H1 (cell line): Measurements from ENCODE around the gene STK11IP. TPM values are rescaled to one million over a fixed set of nuclear protein-coding genes. Genes with fewer than 3 reads are reported as not detected.

Experiments used
- CTCF ChIA-PET: fragments of 300-600 bp; sonication (Branson Sonifier 250); formaldehyde crosslinking; loops from one replicate; lab custom pipeline; 2021; ENCODE audit not compliant: partially characterized antibody; lab: Charles Lee
- POLR2A ChIA-PET: fragments of 300-600 bp; sonication (Branson Sonifier 250); formaldehyde crosslinking; loops from one replicate; lab custom pipeline; 2021; ENCODE audit warnings: inconsistent platforms; ENCODE audit not compliant: partially characterized antibody; lab: Charles Lee
- DNase-seq, 2 experiments: peaks; one replicate each; pipeline versions ENCODE4 v3.0.0 to v3.0.0-alpha.2; 2010 to 2022; ENCODE audit warnings: low spot score in 2 of 2, low read depth in 1 of 2, mixed read lengths in 1 of 2
- FAIRE-seq: peaks from 2 replicates; lab custom pipeline; 2011; peaks lifted over from hg19 to GRCh38; lab: Jason Lieb, UNC
- H2AFZ ChIP-seq: 2 replicates; pipeline ENCODE4 v1.8.1; 2012; ENCODE audit warnings: low read length, inconsistent platforms
- H2AK5ac ChIP-seq: 2 replicates; pipeline ENCODE4 v1.6.1; 2013; ENCODE audit warnings: low read depth, low read length
- H2BK120ac ChIP-seq: replicated peaks from 2 replicates; pipeline ENCODE3; 2013; ENCODE audit warnings: low read depth, low read length, inconsistent platforms
- H2BK12ac ChIP-seq: 2 replicates; pipeline ENCODE4 v1.6.1; 2013; ENCODE audit warnings: low read depth, low read length
- H2BK15ac ChIP-seq: 2 replicates; pipeline ENCODE4 v1.6.1; 2013; ENCODE audit warnings: low read length
- H2BK20ac ChIP-seq: 2 replicates; pipeline ENCODE4 v1.6.1; 2013; ENCODE audit warnings: low read length
- H2BK5ac ChIP-seq: 2 replicates; pipeline ENCODE4 v1.6.1; 2013; ENCODE audit warnings: low read depth, low read length
- H3K14ac ChIP-seq: 2 replicates; pipeline ENCODE4 v1.6.1; 2013; ENCODE audit warnings: inconsistent platforms; ENCODE audit not compliant: insufficient read length
- H3K18ac ChIP-seq: 2 replicates; pipeline ENCODE4 v1.6.1; 2013; ENCODE audit warnings: low read length; ENCODE audit errors: extremely low read depth
- H3K23ac ChIP-seq: 2 replicates; pipeline ENCODE4 v1.6.1; 2013; ENCODE audit warnings: inconsistent platforms; ENCODE audit not compliant: insufficient read length
- H3K23me2 ChIP-seq: 2 replicates; pipeline ENCODE4 v1.6.1; 2013; ENCODE audit warnings: low read depth, low read length
- H3K27ac ChIP-seq: 2 replicates; pipeline ENCODE4 v1.6.1; 2011; ENCODE audit warnings: low read depth, low read length, inconsistent platforms
- H3K27me3 ChIP-seq, 4 experiments: replicated peaks in 1 of 4; 1 replicate in 1 of 4; 2 replicates in 3 of 4; pipeline versions ENCODE4 v1.6.1 to v1.8.1; 2011 to 2013; ENCODE audit warnings: low read length in 3 of 4, mild to moderate bottlenecking in 3 of 4, inconsistent platforms in 2 of 4, mixed read lengths in 2 of 4, moderate library complexity in 1 of 4; ENCODE audit not compliant: control insufficient read depth in 3 of 4, insufficient read depth in 3 of 4; ENCODE audit errors: extremely low read depth in 1 of 4
- H3K36me3 ChIP-seq, 4 experiments: 2 replicates each; pipeline versions ENCODE4 v1.6.1 to v1.8.1; 2011 to 2013; ENCODE audit warnings: mild to moderate bottlenecking in 4 of 4, low read length in 3 of 4, moderate library complexity in 2 of 4, control low read depth in 1 of 4, inconsistent platforms in 1 of 4; ENCODE audit not compliant: insufficient read depth in 4 of 4, control insufficient read depth in 2 of 4
- H3K4ac ChIP-seq: replicated peaks from 2 replicates; pipeline ENCODE3; 2013; ENCODE audit warnings: low read length, low read depth, mixed read lengths, inconsistent platforms; ENCODE audit not compliant: insufficient read length
- H3K4me1 ChIP-seq, 4 experiments: replicated peaks in 1 of 4; 1 replicate in 1 of 4; 2 replicates in 3 of 4; pipeline versions ENCODE4 v1.6.1 to v1.8.1; 2011 to 2013; ENCODE audit warnings: low read length in 3 of 4, inconsistent platforms in 2 of 4, mixed read lengths in 1 of 4; ENCODE audit not compliant: insufficient read depth in 4 of 4, control insufficient read depth in 3 of 4
- H3K4me2 ChIP-seq, 2 experiments: 2 replicates each; pipeline versions ENCODE4 v1.6.1 to v1.8.1; 2011 to 2013; ENCODE audit warnings: low read depth in 2 of 2, low read length in 2 of 2, control low read depth in 1 of 2, inconsistent platforms in 1 of 2, mild to moderate bottlenecking in 1 of 2; ENCODE audit not compliant: insufficient read depth in 1 of 2
- H3K4me3 ChIP-seq, 4 experiments: fragments of 200-600, 300-600 bp in 1 of 4; sonication (generic), shearing (Covaris generic), sonication (Bioruptor Twin) in 1 of 4; 2 replicates each; pipeline versions ENCODE4 v1.5.1 to v1.8.1; 2011 to 2016; ENCODE audit warnings: low read length in 4 of 4, low read depth in 3 of 4, control low read depth in 2 of 4, inconsistent platforms in 2 of 4, mild to moderate bottlenecking in 2 of 4, mixed read lengths in 1 of 4, moderate library complexity in 1 of 4; ENCODE audit not compliant: insufficient read depth in 2 of 4; ENCODE audit errors: extremely low read depth in 1 of 4
- H3K56ac ChIP-seq: replicated peaks from 2 replicates; pipeline ENCODE3; 2013; ENCODE audit warnings: low read depth, mild to moderate bottlenecking, mixed read lengths, low read length, inconsistent platforms; ENCODE audit not compliant: insufficient read length
- H3K79me1 ChIP-seq: 2 replicates; pipeline ENCODE4 v1.6.1; 2013; ENCODE audit warnings: low read depth, low read length, control low read depth
- H3K79me2 ChIP-seq, 2 experiments: 2 replicates each; pipeline versions ENCODE4 v1.6.1 to v1.8.1; 2012 to 2013; ENCODE audit warnings: low read length in 2 of 2, mild to moderate bottlenecking in 2 of 2, inconsistent platforms in 1 of 2; ENCODE audit not compliant: insufficient read depth in 2 of 2, control insufficient read depth in 1 of 2
- H3K9ac ChIP-seq, 4 experiments: replicated peaks in 1 of 4; 1 replicate in 1 of 4; 2 replicates in 3 of 4; pipeline versions ENCODE4 v1.6.1 to v1.8.1; 2011 to 2013; ENCODE audit warnings: low read depth in 3 of 4, low read length in 3 of 4, control low read depth in 2 of 4, mild to moderate bottlenecking in 2 of 4, moderate library complexity in 2 of 4, inconsistent platforms in 1 of 4; ENCODE audit errors: extremely low read depth in 1 of 4
- H3K9me3 ChIP-seq, 2 experiments: 2 replicates each; pipeline versions ENCODE4 v1.6.1 to v1.8.1; 2012 to 2013; ENCODE audit warnings: mild to moderate bottlenecking in 2 of 2, moderate library complexity in 2 of 2, control low read depth in 1 of 2, inconsistent platforms in 1 of 2, low read depth in 1 of 2, low read length in 1 of 2, mixed read lengths in 1 of 2; ENCODE audit not compliant: insufficient read depth in 2 of 2
- H4K20me1 ChIP-seq, 2 experiments: replicated peaks in 1 of 2; 2 replicates each; pipeline versions ENCODE3 to v1.8.1; 2011 to 2013; ENCODE audit warnings: inconsistent platforms in 2 of 2, low read length in 2 of 2, mild to moderate bottlenecking in 1 of 2; ENCODE audit not compliant: insufficient read depth in 2 of 2, control insufficient read depth in 1 of 2
- H4K5ac ChIP-seq: 2 replicates; pipeline ENCODE4 v1.6.1; 2013; ENCODE audit warnings: low read length, low read depth, mixed read lengths, inconsistent platforms; ENCODE audit not compliant: insufficient read length
- H4K8ac ChIP-seq: 2 replicates; pipeline ENCODE4 v1.8.0; 2013; ENCODE audit warnings: mild to moderate bottlenecking, moderate library complexity, low read length, inconsistent platforms; ENCODE audit not compliant: insufficient read depth; ENCODE audit errors: extremely low read depth
- H4K91ac ChIP-seq: replicated peaks from 2 replicates; pipeline ENCODE3; 2013; ENCODE audit warnings: low read length, mixed read lengths, inconsistent platforms; ENCODE audit not compliant: insufficient read length
- SP4 ChIP-seq: IDR thresholded peaks from 2 replicates; pipeline ENCODE4 v1.6.1; 2012; ENCODE audit warnings: low read length, inconsistent platforms
- SRF ChIP-seq: IDR thresholded peaks from 2 replicates; pipeline ENCODE4 v1.6.1; 2011; ENCODE audit warnings: mild to moderate bottlenecking, low read depth, low read length, moderate library complexity
- TAF1 ChIP-seq: IDR thresholded peaks from 2 replicates; pipeline ENCODE4 v1.6.1; 2011; ENCODE audit warnings: mild to moderate bottlenecking, low read depth, low read length
- WGBS, 2 experiments: shearing (Covaris generic) in 1 of 2; methylation state at CpG; one replicate each; pipeline versions ENCODE4 v1.1.6 to v1.1.7; 2013 to 2015; ENCODE audit warnings: low lambda C conversion rate in 2 of 2, mixed read lengths in 2 of 2, inconsistent platforms in 1 of 2, low coverage in 1 of 2, missing lambda C conversion rate in 1 of 2; ENCODE audit not compliant: insufficient replicate concordance in 2 of 2, insufficient coverage in 1 of 2, insufficient read length in 1 of 2; ENCODE audit errors: extremely low coverage in 1 of 2, missing lambda C conversion rate in 1 of 2; 5-methylcytosine and 5-hydroxymethylcytosine counted together
- polyA plus RNA-seq, 7 experiments: library from polyadenylated mRNA; depleted of rRNA in 3 of 7; stranded (reverse) in 5 of 7; unstranded in 2 of 7; fragments of >200 nt in 5 of 7; fragments of 200-250 nt in 2 of 7; gene quantifications; 1 replicate in 5 of 7; 2 replicates in 1 of 7; 4 replicates in 1 of 7; pipeline versions ENCODE4 v1.2.1 to v1.2.3, GENCODE V29; 2011 to 2013; ENCODE audit warnings: missing spikeins in 2 of 7, mixed read lengths in 2 of 7
- total RNA-seq: library from RNA; stranded (reverse); fragmentation: NEBNext Ultra II Directional; extraction: Animal tissue kit (Norgen Biotek cat#: 25700); gene quantifications from 2 replicates; pipeline ENCODE4 v1.2.1, GENCODE V29; 2021
- TF ChIP-seq, protein P1 (sequence below): IDR thresholded peaks from 2 replicates; pipeline ENCODE4 v1.6.1; 2011; ENCODE audit warnings: low read depth, mild to moderate bottlenecking, low read length; ENCODE audit not compliant: insufficient read depth

Gene STK11IP
- total and polyA plus RNA-seq, 2 of the 8 experiments (the other 6 are each of a cell fraction or from before 2014, with no cell fraction given) = 18.5 to 29.6 TPM

DNA sequence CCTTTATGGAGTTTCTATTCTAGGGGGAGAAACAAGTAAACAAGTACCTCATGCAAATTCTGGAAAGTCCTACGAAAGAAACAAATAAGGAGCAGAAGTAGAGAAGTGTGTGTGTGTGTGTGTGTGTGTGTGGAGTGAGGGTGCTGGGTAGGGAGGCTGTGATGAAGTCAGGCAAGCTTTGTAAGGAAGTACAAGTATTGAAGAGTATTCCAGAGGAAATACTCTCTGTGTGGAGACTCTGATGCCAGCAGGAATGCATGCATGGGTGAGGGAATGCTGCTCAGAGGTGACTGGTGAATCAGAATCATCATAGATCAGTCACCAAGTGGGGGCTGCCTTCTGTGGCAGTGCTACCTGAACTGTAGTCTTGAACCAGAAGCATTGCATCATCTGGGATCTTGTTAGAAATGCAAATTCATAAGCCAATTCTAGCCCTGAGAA lies 64.3 kb downstream of the STK11IP start:
- Histone ChIP-seq H4K5ac (no peak overlapping the region), H3K79me1 (no peaks in the 10 kb centered on the region), H4K91ac (no peak overlapping the region), H3K36me3 (no peaks in the 10 kb centered on the region), H3K4ac (no peak overlapping the region), H3K23ac (no peak overlapping the region), H2BK5ac (peak overlapping the region; percentile 36; the same call in 1 of the 2 replicates), H3K9me3 (peaks cover 9 to 11% of the 10 kb centered on the region in 2 experiments; a peak in 2 of 4 replicates), H3K56ac (no peak overlapping the region), H3K4me1 (peaks cover 0 to 3% (median 1%) of the 10 kb centered on the region in 4 experiments; a peak in 1 of 7 replicates), H3K14ac (no peak overlapping the region), H2BK20ac (no peak overlapping the region), H4K8ac (no peak overlapping the region), H3K27me3 (no peaks in the 10 kb centered on the region), H2BK120ac (no peak overlapping the region), H3K4me2 (no peak overlapping the region), H2BK12ac (no peak overlapping the region), H3K27ac (no peak overlapping the region), H3K79me2 (no peaks in the 10 kb centered on the region), H3K23me2 (peaks cover 1% of the 10 kb centered on the region; the same call in 1 of the 2 replicates), H3K18ac (no peak overlapping the region; the same call in 1 of the 2 replicates), H3K9ac (no peak overlapping the region), H3K4me3 (no peak overlapping the region), H2AFZ (no peak overlapping the region), H2BK15ac (no peak overlapping the region), H2AK5ac (no peak overlapping the region), H4K20me1 (no peaks in the 10 kb centered on the region)
- no peak for DNase-seq
- POLR2A ChIA-PET = interaction anchor here (0.9 to 2.2 kb wide), 5 partner anchors 8 to 64 kb away, joined by 3 to 6 read pairs (median 4); partner anchors contain the start of gene STK11IP
- 86% methylated on average over 1 of the region's 1 CpG; no CpG with 5 or more reads in 1 of the 2 experiments for WGBS, 2 experiments
- FAIRE-seq = no peak
- no peak for TF ChIP-seq TAF1
- TF ChIP-seq, protein P1, sequence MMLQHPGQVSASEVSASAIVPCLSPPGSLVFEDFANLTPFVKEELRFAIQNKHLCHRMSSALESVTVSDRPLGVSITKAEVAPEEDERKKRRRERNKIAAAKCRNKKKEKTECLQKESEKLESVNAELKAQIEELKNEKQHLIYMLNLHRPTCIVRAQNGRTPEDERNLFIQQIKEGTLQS = no peak
- no peak for TF ChIP-seq SRF
- no peak for TF ChIP-seq SP4
- CTCF ChIA-PET = interaction anchor here (0.7 to 8.0 kb wide), 4 partner anchors 8 to 140 kb away, joined by 3 to 49 read pairs (median 4); no protein-coding TSS in a partner anchor
